ENCODE measurements around the gene NOL7.

Gene NOL7

GRCh38 chr6:13600036-13600435 is 15.1 kb upstream of the NOL7 start:
- DNase-seq: no peak

- DNase-seq: no peak
These were observed 11.0 kb upstream of the NOL7 start for GRCh38 chr6:13604135-13604534.

- DNase-seq: no peak
These were observed 10.4 kb upstream of the NOL7 start for GRCh38 chr6:13604546-13605416.

GRCh38 chr6:13605634-13606033 is 9.5 kb upstream of the NOL7 start:
- no peak for DNase-seq

- no peak for DNase-seq
These were observed 3.4 kb upstream of the NOL7 start for GRCh38 chr6:13611715-13612114.

GRCh38 chr6:13613029-13613594 is 2.0 kb upstream of the NOL7 start:
- no peak for DNase-seq

- peak; percentile 23 to 35 for DNase-seq
These were observed 809 bp upstream of the NOL7 start for GRCh38 chr6:13614126-13614925.

GRCh38 chr6:13615792-13616120 is 621 bp downstream of the NOL7 start:
- peak; percentile 40 to 44 for DNase-seq

GRCh38 chr6:13617066-13617465 is 1.9 kb downstream of the NOL7 start:
- no peak for DNase-seq

- no peak for DNase-seq
These were observed 9.7 kb downstream of the NOL7 start for GRCh38 chr6:13624871-13625288.

- DNase-seq: no peak
These were observed 14.5 kb downstream of the NOL7 start for GRCh38 chr6:13629459-13630116.

- DNase-seq: no peak
These were observed 15.4 kb downstream of the NOL7 start for GRCh38 chr6:13630499-13630898.

- DNase-seq: no peak
These were observed 18.2 kb downstream of the NOL7 start for GRCh38 chr6:13633343-13633742.

GRCh38 chr6:13635948-13636658 is 21.0 kb downstream of the NOL7 start:
- no peak for DNase-seq

- no peak for DNase-seq
These were observed 22.9 kb downstream of the NOL7 start for GRCh38 chr6:13638014-13638413.

GRCh38 chr6:13638626-13639025 is 23.5 kb downstream of the NOL7 start:
- no peak for DNase-seq

GRCh38 chr6:13641315-13641714 is 26.2 kb downstream of the NOL7 start:
- no peak for DNase-seq

GRCh38 chr6:13643125-13643524 is 28.0 kb downstream of the NOL7 start:
- no peak for DNase-seq

GRCh38 chr6:13648850-13649249 is 33.7 kb downstream of the NOL7 start:
- DNase-seq: no peak

- no peak for DNase-seq
These were observed 34.3 kb downstream of the NOL7 start for GRCh38 chr6:13649393-13649792.

GRCh38 chr6:13653296-13653695 is 38.2 kb downstream of the NOL7 start:
- DNase-seq: no peak

GRCh38 chr6:13654496-13654895 is 39.4 kb downstream of the NOL7 start:
- DNase-seq: no peak

- no peak for DNase-seq
These were observed 40.6 kb downstream of the NOL7 start for GRCh38 chr6:13655700-13656099.
